Panc1 (cell line): Measurements from ENCODE around the gene ZC3HAV1. TPM values are rescaled to one million over a fixed set of nuclear protein-coding genes. Genes with fewer than 3 reads are reported as not detected.

ENCODE experiments used
- ATAC-seq: fragments of 200-7000 bp; cut with Tn5 transposase; 2 replicates; pipeline ENCODE4 v1.9.1; 2020; ENCODE audit warnings: mild to moderate bottlenecking, moderate library complexity
- BruUV-seq: library from RNA; stranded (reverse); fragments of 400-500 nt; replicated peaks from 2 replicates; lab custom pipeline; 2021; lab: Mats Ljungman, UMichigan
- CTCF ChIA-PET: fragments of 300-600 bp; sonication (Branson Sonifier 250); formaldehyde crosslinking; loops from one replicate; lab custom pipeline; 2022; ENCODE audit warnings: antibody characterized with exemption; lab: Charles Lee
- POLR2A ChIA-PET: fragments of 300-600 bp; sonication (Branson Sonifier 250); formaldehyde crosslinking; loops from one replicate; lab custom pipeline; 2022; ENCODE audit warnings: antibody characterized with exemption; lab: Charles Lee
- DNase-seq: peaks from one replicate; pipeline ENCODE4 v3.0.0-alpha.2; 2010; ENCODE audit warnings: low read depth, low spot score
- H3K27ac ChIP-seq: 2 replicates; pipeline ENCODE4 v1.5.1; 2011; ENCODE audit warnings: mild to moderate bottlenecking, low read length, inconsistent platforms
- H3K27me3 ChIP-seq: fragments of 200-500 bp; sonication (Bioruptor generic); 2 replicates; pipeline ENCODE4 v1.6.0; 2014; ENCODE audit warnings: low read length, inconsistent platforms; ENCODE audit not compliant: control insufficient read depth, insufficient read depth
- H3K36me3 ChIP-seq: fragments of 200-500 bp; sonication (Bioruptor generic); 2 replicates; pipeline ENCODE4 v1.5.1; 2014; ENCODE audit warnings: inconsistent platforms, mild to moderate bottlenecking, low read length, moderate library complexity; ENCODE audit not compliant: control insufficient read depth, insufficient read depth
- H3K4me1 ChIP-seq: 2 replicates; pipeline ENCODE4 v1.5.1; 2011; ENCODE audit warnings: inconsistent platforms, mild to moderate bottlenecking, low read length, moderate library complexity; ENCODE audit not compliant: control insufficient read depth, insufficient read depth
- H3K4me3 ChIP-seq, 2 experiments: 2 replicates each; pipeline ENCODE4 v1.5.1; 2011 to 2012; ENCODE audit warnings: low read depth in 2 of 2, low read length in 2 of 2, mild to moderate bottlenecking in 2 of 2, inconsistent platforms in 1 of 2, moderate library complexity in 1 of 2
- H3K9me3 ChIP-seq: fragments of 200-500 bp; sonication (Bioruptor generic); 2 replicates; pipeline ENCODE4 v1.5.1; 2014; ENCODE audit warnings: low read depth, mild to moderate bottlenecking, inconsistent platforms, low read length, moderate library complexity; ENCODE audit not compliant: control insufficient read depth, insufficient read depth
- POLR2AphosphoS5 ChIP-seq: IDR thresholded peaks from 2 replicates; pipeline ENCODE4 v1.6.1; 2012; ENCODE audit warnings: mild to moderate bottlenecking, low read depth, low read length, moderate library complexity
- SIN3A ChIP-seq: IDR thresholded peaks from 2 replicates; pipeline ENCODE4 v1.6.1; 2012; ENCODE audit warnings: low read depth, mild to moderate bottlenecking, low read length, moderate library complexity, borderline replicate concordance; ENCODE audit not compliant: insufficient read depth
- TCF7L2 ChIP-seq: IDR thresholded peaks from 2 replicates; pipeline ENCODE4 v1.6.1; 2011; ENCODE audit warnings: mild to moderate bottlenecking, low read depth, low read length, inconsistent platforms
- in situ Hi-C: cut with HindIII; loops from 2 replicates; pipeline ENCODE4 v1.10.0; 2016; ENCODE audit warnings: low sequenced_read_pairs, low pct_unique_long_range_greater_than_20kb
- intact Hi-C: fragments of 100-400 bp; cut with micrococcal nuclease; formaldehyde crosslinking; loops from one replicate; pipeline ENCODE4 v1.10.0; 2022; ENCODE audit not compliant: unreplicated experiment
- total RNA-seq: library from RNA; stranded (reverse); gene quantifications from one replicate; pipeline ENCODE4 v1.2.1, GENCODE V29; 2021; ENCODE audit not compliant: unreplicated experiment
- TF ChIP-seq, protein P1 (sequence below): fragments of 450-650 bp; IDR thresholded peaks from 2 replicates; pipeline ENCODE4 v1.5.1; 2017; ENCODE audit warnings: mild to moderate bottlenecking
- TF ChIP-seq, protein P2 (sequence below), 2 experiments: IDR thresholded peaks; 2 replicates each; pipeline ENCODE4 v1.6.1; 2011 to 2012; ENCODE audit warnings: low read depth in 2 of 2, control low read depth in 1 of 2, low read length in 1 of 2, mild to moderate bottlenecking in 1 of 2, moderate library complexity in 1 of 2; ENCODE audit not compliant: insufficient read depth in 1 of 2

The ZC3HAV1 gene
- total RNA-seq, 1 experiment from 2014 or later: 47.1 TPM

DNA sequence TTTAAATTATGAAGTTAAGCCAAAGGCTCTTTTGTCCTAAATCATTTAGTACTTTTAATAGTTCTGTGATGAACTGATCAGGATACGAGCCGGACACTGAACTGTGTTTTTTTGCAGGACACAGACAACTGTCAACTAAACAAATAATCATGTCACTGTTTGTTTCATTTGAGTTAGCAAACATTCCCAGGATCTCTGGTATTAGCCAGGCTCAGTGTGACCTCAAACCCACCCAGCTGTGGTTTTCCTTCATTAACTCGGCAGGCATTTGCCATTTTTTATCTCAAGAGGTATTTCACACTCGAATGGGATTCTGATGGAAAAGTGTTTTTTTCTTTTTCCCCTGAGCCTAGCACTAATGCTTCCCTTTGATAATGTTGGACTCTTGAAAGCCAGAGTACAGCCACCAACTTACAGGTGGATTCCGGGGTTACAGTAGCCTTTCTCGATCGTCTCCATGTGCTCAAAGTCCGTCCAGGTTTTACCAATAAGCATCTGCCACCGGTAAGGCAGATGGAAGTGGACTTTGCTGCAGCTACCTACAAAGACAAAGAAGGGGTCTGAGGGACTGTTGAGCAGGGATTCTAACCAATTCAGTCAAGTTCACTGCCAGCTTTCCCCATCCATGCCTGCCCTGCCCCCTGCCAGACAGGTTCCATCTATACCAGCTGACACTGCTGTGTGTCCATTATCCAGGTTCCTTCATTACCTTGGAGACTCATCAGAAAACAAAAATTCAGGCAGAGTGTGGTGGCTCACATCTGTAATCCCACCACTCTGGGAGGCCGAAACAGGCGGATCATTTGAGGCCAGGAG is 33.4 kb downstream of the ZC3HAV1 start:
- Histone ChIP-seq H3K27me3 (no peaks in the 10 kb centered on the region), H3K27ac (peak overlapping the region; percentile 35; the same call in 1 of the 2 replicates), H3K36me3 (peaks cover 36% of the 10 kb centered on the region), H3K4me3 (no peak overlapping the region), H3K9me3 (no peaks in the 10 kb centered on the region), H3K4me1 (peaks cover 3% of the 10 kb centered on the region; the same call in 1 of the 2 replicates)
- BruUV-seq: no TSS peak
- intact Hi-C loops (no loop called here), in situ Hi-C loops (no loop called here)
- ATAC-seq (no peak), DNase-seq (no peak)
- CTCF ChIA-PET: interaction anchor here (0.6 to 1.2 kb wide), 2 partner anchors 59 to 241 kb away, joined by 4 read pairs; no protein-coding TSS in a partner anchor
- no peak for TF ChIP-seq TCF7L2
- no peak for TF ChIP-seq POLR2AphosphoS5
- TF ChIP-seq, protein P1, sequence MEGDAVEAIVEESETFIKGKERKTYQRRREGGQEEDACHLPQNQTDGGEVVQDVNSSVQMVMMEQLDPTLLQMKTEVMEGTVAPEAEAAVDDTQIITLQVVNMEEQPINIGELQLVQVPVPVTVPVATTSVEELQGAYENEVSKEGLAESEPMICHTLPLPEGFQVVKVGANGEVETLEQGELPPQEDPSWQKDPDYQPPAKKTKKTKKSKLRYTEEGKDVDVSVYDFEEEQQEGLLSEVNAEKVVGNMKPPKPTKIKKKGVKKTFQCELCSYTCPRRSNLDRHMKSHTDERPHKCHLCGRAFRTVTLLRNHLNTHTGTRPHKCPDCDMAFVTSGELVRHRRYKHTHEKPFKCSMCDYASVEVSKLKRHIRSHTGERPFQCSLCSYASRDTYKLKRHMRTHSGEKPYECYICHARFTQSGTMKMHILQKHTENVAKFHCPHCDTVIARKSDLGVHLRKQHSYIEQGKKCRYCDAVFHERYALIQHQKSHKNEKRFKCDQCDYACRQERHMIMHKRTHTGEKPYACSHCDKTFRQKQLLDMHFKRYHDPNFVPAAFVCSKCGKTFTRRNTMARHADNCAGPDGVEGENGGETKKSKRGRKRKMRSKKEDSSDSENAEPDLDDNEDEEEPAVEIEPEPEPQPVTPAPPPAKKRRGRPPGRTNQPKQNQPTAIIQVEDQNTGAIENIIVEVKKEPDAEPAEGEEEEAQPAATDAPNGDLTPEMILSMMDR: no peak
- TF ChIP-seq, protein P2, sequence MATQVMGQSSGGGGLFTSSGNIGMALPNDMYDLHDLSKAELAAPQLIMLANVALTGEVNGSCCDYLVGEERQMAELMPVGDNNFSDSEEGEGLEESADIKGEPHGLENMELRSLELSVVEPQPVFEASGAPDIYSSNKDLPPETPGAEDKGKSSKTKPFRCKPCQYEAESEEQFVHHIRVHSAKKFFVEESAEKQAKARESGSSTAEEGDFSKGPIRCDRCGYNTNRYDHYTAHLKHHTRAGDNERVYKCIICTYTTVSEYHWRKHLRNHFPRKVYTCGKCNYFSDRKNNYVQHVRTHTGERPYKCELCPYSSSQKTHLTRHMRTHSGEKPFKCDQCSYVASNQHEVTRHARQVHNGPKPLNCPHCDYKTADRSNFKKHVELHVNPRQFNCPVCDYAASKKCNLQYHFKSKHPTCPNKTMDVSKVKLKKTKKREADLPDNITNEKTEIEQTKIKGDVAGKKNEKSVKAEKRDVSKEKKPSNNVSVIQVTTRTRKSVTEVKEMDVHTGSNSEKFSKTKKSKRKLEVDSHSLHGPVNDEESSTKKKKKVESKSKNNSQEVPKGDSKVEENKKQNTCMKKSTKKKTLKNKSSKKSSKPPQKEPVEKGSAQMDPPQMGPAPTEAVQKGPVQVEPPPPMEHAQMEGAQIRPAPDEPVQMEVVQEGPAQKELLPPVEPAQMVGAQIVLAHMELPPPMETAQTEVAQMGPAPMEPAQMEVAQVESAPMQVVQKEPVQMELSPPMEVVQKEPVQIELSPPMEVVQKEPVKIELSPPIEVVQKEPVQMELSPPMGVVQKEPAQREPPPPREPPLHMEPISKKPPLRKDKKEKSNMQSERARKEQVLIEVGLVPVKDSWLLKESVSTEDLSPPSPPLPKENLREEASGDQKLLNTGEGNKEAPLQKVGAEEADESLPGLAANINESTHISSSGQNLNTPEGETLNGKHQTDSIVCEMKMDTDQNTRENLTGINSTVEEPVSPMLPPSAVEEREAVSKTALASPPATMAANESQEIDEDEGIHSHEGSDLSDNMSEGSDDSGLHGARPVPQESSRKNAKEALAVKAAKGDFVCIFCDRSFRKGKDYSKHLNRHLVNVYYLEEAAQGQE (IDR thresholded peaks at IDR 0.05; ENCODE audit: insufficient read depth in 1 of 2, low read depth in 2 of 2, low read length in 1 of 2): no peak
- no peak for TF ChIP-seq SIN3A
- POLR2A ChIA-PET: no interaction called here

DNA sequence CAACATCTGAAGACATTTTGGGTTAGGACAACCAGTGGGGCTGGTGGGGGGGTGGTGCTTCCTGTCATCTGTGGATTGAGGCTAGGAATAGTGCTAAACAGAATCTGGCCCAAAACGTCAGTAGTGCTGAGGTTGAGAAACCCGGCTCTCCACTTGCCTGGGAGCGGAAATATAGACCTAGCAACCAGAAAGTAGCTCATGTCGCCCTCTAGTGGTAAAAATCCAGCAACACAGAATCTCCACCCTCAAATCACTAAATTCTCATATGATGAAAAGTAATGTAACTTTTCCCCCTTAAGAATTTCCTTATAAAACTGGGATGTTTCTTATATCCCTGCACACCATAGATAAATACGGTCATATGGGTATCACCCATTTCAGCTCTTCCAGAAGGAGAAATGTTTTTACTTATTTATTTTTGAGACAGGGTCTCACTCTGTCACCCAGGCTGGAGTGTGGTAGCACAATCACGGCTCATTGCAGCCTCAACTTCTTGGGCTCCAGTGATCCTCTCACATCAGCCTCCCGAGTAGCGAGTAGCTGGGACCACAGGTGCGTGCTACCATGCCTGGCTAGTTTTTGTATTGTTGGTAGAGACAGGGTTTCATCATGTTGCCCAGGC is 34.4 kb downstream of the ZC3HAV1 start:
- H3K27me3 ChIP-seq: no peaks in the 10 kb centered on the region
- TF ChIP-seq, protein P2 (IDR thresholded peaks at IDR 0.05; ENCODE audit: insufficient read depth in 1 of 2, low read depth in 2 of 2, low read length in 1 of 2): no peak
- TF ChIP-seq, protein P1: peak; percentile 88
- DNase-seq (peak; percentile 84), ATAC-seq (peak; percentile 88)
- H3K4me3 ChIP-seq: no peak overlapping the region
- no TSS peak for BruUV-seq
- no peaks in the 10 kb centered on the region for H3K9me3 ChIP-seq
- ChIA-PET CTCF (interaction anchor here (0.6 to 1.2 kb wide), 9 partner anchors 22 to 240 kb away, joined by 3 to 4 read pairs (median 3); no protein-coding TSS in a partner anchor), POLR2A (no interaction called here)
- intact Hi-C loops (no loop called here), in situ Hi-C loops (no loop called here)
- peaks cover 31% of the 10 kb centered on the region for H3K36me3 ChIP-seq
- peak overlapping the region; percentile 70; the same call in 1 of the 2 replicates for H3K27ac ChIP-seq
- peaks cover 3% of the 10 kb centered on the region; the same call in 1 of the 2 replicates for H3K4me1 ChIP-seq
